Measurements from ENCODE around the gene BSND. TPM values are rescaled to one million over a fixed set of nuclear protein-coding genes. Genes with fewer than 3 reads are reported as not detected.

BSND gene
- total RNA-seq, 1 experiment from 2014 or later = 0.17 TPM

DNA sequence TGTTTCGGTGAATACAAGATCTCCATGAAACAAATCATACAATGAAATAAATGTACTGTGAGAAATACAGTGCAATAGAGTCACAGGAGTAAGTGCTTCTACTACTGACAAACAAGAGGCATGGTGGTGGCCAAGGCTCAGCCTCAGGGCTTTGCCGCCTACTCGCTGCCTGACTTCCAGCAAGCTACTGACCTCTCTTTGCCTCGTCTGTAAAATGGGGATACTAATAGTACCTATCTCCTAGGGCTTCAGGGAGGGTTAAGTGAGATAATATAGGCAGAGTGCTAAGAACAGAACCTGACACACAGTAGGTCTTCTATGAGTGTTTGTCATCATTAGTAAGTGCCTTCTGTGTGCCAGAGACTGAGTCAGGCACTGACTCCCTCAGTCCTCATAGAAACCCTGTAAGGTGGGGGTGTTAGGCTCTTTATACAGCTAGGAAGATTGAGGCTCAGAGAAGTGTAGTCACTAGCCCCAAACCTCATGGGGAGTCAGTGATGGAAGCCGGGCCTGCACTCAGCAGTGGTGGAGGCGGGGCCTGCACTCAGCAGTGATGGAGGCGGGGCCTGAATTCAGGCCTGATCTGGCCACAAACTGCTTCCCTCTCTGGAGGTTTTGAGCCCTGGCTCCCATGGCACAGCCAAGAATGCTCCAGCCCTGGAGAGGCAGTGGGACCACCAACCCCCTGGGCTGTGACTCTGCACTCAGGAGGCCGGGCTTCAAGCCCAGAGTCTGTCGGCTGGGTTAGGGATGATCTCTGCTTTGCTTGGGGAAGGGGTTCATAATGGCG lies 6.8 kb downstream of the BSND start:
- no peak overlapping the region; the same call in 1 of the 2 replicates for H2BK15ac ChIP-seq (ENCODE audit: low read depth, low read length)
- H2BK120ac ChIP-seq (ENCODE audit: low read depth, low read length, poor library complexity, severe bottlenecking) = no peak overlapping the region
- no peak overlapping the region for H3K27ac ChIP-seq (ENCODE audit: insufficient read length, low read depth, low read length)
- no peaks in the 10 kb centered on the region for H3K79me2 ChIP-seq (ENCODE audit: insufficient read depth, low read length)
- Mint-ChIP-seq H3K4me3 (no peak overlapping the region), H3K27me3 (ENCODE audit: low read depth) (peaks cover 22% of the 10 kb centered on the region), H3K9me3 (peaks cover 10 to 15% of the 10 kb centered on the region in 2 experiments), H3K27ac (no peak overlapping the region), H3K4me1 (peaks cover 8% of the 10 kb centered on the region in 2 experiments), H3K36me3 (ENCODE audit: insufficient read depth in 1 of 3, low read depth in 3 of 3) (peaks cover 0 to 15% (median 0%) of the 10 kb centered on the region in 3 experiments)
- WGBS (ENCODE audit: extremely low coverage, insufficient read length, low lambda C conversion rate) = no CpG with 5 or more reads among the region's 10 CpGs
- H3K79me1 ChIP-seq (ENCODE audit: insufficient read depth, low read depth, low read length, poor library complexity, severe bottlenecking) = no peaks in the 10 kb centered on the region
- TF ChIP-seq, protein P1, sequence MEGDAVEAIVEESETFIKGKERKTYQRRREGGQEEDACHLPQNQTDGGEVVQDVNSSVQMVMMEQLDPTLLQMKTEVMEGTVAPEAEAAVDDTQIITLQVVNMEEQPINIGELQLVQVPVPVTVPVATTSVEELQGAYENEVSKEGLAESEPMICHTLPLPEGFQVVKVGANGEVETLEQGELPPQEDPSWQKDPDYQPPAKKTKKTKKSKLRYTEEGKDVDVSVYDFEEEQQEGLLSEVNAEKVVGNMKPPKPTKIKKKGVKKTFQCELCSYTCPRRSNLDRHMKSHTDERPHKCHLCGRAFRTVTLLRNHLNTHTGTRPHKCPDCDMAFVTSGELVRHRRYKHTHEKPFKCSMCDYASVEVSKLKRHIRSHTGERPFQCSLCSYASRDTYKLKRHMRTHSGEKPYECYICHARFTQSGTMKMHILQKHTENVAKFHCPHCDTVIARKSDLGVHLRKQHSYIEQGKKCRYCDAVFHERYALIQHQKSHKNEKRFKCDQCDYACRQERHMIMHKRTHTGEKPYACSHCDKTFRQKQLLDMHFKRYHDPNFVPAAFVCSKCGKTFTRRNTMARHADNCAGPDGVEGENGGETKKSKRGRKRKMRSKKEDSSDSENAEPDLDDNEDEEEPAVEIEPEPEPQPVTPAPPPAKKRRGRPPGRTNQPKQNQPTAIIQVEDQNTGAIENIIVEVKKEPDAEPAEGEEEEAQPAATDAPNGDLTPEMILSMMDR (conservative IDR thresholded peaks at IDR 0.05) = no peak
- no peaks in the 10 kb centered on the region for H3K9me3 ChIP-seq (ENCODE audit: control insufficient read depth, low read depth, low read length)
- no peak overlapping the region for H4K5ac ChIP-seq (ENCODE audit: insufficient read length, low read depth, low read length)
- no peak overlapping the region for H3K18ac ChIP-seq (ENCODE audit: insufficient read length, low read depth, low read length)
- no peak overlapping the region for H3K9ac ChIP-seq (ENCODE audit: extremely low read depth, insufficient read length, low read length)
- H4K20me1 ChIP-seq (ENCODE audit: control insufficient read depth, insufficient read depth, insufficient read length) = no peaks in the 10 kb centered on the region
- H3T11ph ChIP-seq (ENCODE audit: low read length) = no peak overlapping the region
- H2AK5ac ChIP-seq (ENCODE audit: insufficient read length, low read length) = no peak overlapping the region
- no peak overlapping the region for H3K14ac ChIP-seq (ENCODE audit: insufficient read depth, low read length)
- DNase-seq = peak; percentile 67
- peaks cover 12% of the 10 kb centered on the region; the same call in 1 of the 2 replicates for H3K27me3 ChIP-seq (ENCODE audit: insufficient read depth, low read length)
- no peak overlapping the region for H2BK20ac ChIP-seq (ENCODE audit: low read depth, low read length, poor library complexity, severe bottlenecking)
- no peak overlapping the region for H4K91ac ChIP-seq (ENCODE audit: insufficient read length, low read depth, low read length)
- no peak overlapping the region for H4K8ac ChIP-seq (replicated peaks; ENCODE audit: insufficient read length, low read depth, low read length)
- H2BK5ac ChIP-seq (ENCODE audit: insufficient read length, low read length) = no peak overlapping the region
- no peak overlapping the region for H3K4ac ChIP-seq (ENCODE audit: low read depth, low read length)
- no peak overlapping the region for H2BK12ac ChIP-seq (ENCODE audit: insufficient read length, low read depth, low read length)
- H2AFZ ChIP-seq (ENCODE audit: low read length) = no peak overlapping the region
- H3K23me2 ChIP-seq (ENCODE audit: insufficient read length, low read depth, low read length, poor library complexity, severe bottlenecking) = no peaks in the 10 kb centered on the region
- H3K4me1 ChIP-seq (ENCODE audit: insufficient read depth, low read length) = peaks cover 2% of the 10 kb centered on the region; the same call in 1 of the 2 replicates
- no peak overlapping the region for H3K56ac ChIP-seq (ENCODE audit: insufficient read length, low read depth, low read length)
- H3K23ac ChIP-seq (ENCODE audit: insufficient read length, low read depth, low read length) = no peak overlapping the region
- H3K4me2 ChIP-seq (ENCODE audit: insufficient read depth, insufficient read length, low read length) = no peak overlapping the region
